Chondrocyte (in vitro differentiated cells): ENCODE data around the gene CAPRIN1. TPM values are rescaled to one million over a fixed set of nuclear protein-coding genes. Genes with fewer than 3 reads are reported as not detected.
"Not testable (repeated sequence)": the region's sequence is repeated elsewhere in the genome, so short reads cannot be mapped to it uniquely, and the experiment has no call there.

Experiments used
- DNase-seq: peaks from one replicate; pipeline ENCODE4 v3.0.0; 2021; ENCODE audit warnings: mixed read lengths, low spot score
- H3K27ac Mint-ChIP-seq: one replicate; pipeline ENCODE4 v1.8.0; 2021; ENCODE audit warnings: mild to moderate bottlenecking, moderate library complexity, mixed read lengths; ENCODE audit not compliant: unreplicated experiment
- H3K27me3 Mint-ChIP-seq: 2 replicates; pipeline ENCODE4 v1.8.0; 2021; ENCODE audit warnings: low read depth, mixed read lengths
- H3K36me3 Mint-ChIP-seq: 2 replicates; pipeline ENCODE4 v1.8.0; 2021; ENCODE audit warnings: low read depth, mixed read lengths
- H3K4me1 Mint-ChIP-seq: 2 replicates; pipeline ENCODE4 v1.8.0; 2021; ENCODE audit warnings: low read depth, mild to moderate bottlenecking, mixed read lengths
- H3K4me3 Mint-ChIP-seq: one replicate; pipeline ENCODE4 v1.8.0; 2021; ENCODE audit warnings: mild to moderate bottlenecking, moderate library complexity, mixed read lengths; ENCODE audit not compliant: unreplicated experiment
- H3K9me3 Mint-ChIP-seq: 2 replicates; pipeline ENCODE4 v1.8.0; 2021; ENCODE audit warnings: low read depth, mixed read lengths
- CTCF ChIP-seq: fragments of 200-600 bp; sonication (generic); IDR thresholded peaks from 2 replicates; pipeline ENCODE4 v1.5.0; 2021; ENCODE audit warnings: antibody characterized with exemption, mild to moderate bottlenecking, moderate library complexity
- total RNA-seq: library from RNA; stranded (reverse); gene quantifications from 3 replicates; pipeline ENCODE4 v1.2.1, GENCODE V29; 2021

Gene CAPRIN1
- total RNA-seq, 1 donor from 2014 or later, result 197 TPM

GRCh38 chr11:34052036-34052607, 591 bp downstream of the CAPRIN1 start:
- H3K36me3 Mint-ChIP-seq, result peaks cover 5% of the 10 kb centered on the region
- peak overlapping the region; percentile 94 for H3K4me3 Mint-ChIP-seq
- H3K4me1 Mint-ChIP-seq, result peaks cover 52% of the 10 kb centered on the region
- H3K9me3 Mint-ChIP-seq, result no peaks in the 10 kb centered on the region
- no peaks in the 10 kb centered on the region for H3K27me3 Mint-ChIP-seq
- peak; percentile 96 for DNase-seq
- no peak for TF ChIP-seq CTCF
- peak overlapping the region; percentile 92 for H3K27ac Mint-ChIP-seq

- Mint-ChIP-seq H3K36me3 (peaks cover 5% of the 10 kb centered on the region), H3K4me1 (peaks cover 55% of the 10 kb centered on the region), H3K27me3 (no peaks in the 10 kb centered on the region), H3K4me3 (peak overlapping the region; percentile 94), H3K27ac (peak overlapping the region; percentile 92), H3K9me3 (no peaks in the 10 kb centered on the region)
- DNase-seq, result no peak
- TF ChIP-seq CTCF, result no peak
These were observed 1.2 kb downstream of the CAPRIN1 start for GRCh38 chr11:34052608-34053160.

GRCh38 chr11:34053161-34053686, 1.7 kb downstream of the CAPRIN1 start:
- H3K27ac Mint-ChIP-seq, result peak overlapping the region; percentile 92
- peak; percentile 93 for DNase-seq
- no peak for TF ChIP-seq CTCF
- peaks cover 5% of the 10 kb centered on the region for H3K36me3 Mint-ChIP-seq
- H3K4me1 Mint-ChIP-seq, result peaks cover 55% of the 10 kb centered on the region
- H3K27me3 Mint-ChIP-seq, result no peaks in the 10 kb centered on the region
- H3K4me3 Mint-ChIP-seq, result peak overlapping the region; percentile 94
- no peaks in the 10 kb centered on the region for H3K9me3 Mint-ChIP-seq

- not testable (repeated sequence) for DNase-seq, H3K9me3 Mint-ChIP-seq
- H3K4me1 Mint-ChIP-seq, result peaks cover 64% of the 10 kb centered on the region
These were observed 2.8 kb downstream of the CAPRIN1 start for GRCh38 chr11:34054351-34054750.

GRCh38 chr11:34055218-34056000, 3.9 kb downstream of the CAPRIN1 start:
- TF ChIP-seq CTCF, result no peak
- DNase-seq, result no peak

More at GRCh38 chr11:34054351-34054750, 2.8 kb downstream of the CAPRIN1 start:
- H3K36me3 Mint-ChIP-seq, H3K27me3 Mint-ChIP-seq: not testable (repeated sequence)
- H3K27ac Mint-ChIP-seq, result peak overlapping the region; percentile 92
- H3K4me3 Mint-ChIP-seq, result peak overlapping the region; percentile 94

More at GRCh38 chr11:34055218-34056000, 3.9 kb downstream of the CAPRIN1 start:
- Mint-ChIP-seq H3K27ac (peak overlapping the region; percentile 69), H3K36me3 (peaks cover 11% of the 10 kb centered on the region), H3K4me3 (peak overlapping the region; percentile 31), H3K9me3 (no peaks in the 10 kb centered on the region), H3K4me1 (peaks cover 61% of the 10 kb centered on the region), H3K27me3 (no peaks in the 10 kb centered on the region)
